B cell (primary cell): ENCODE measurements around the gene IMMP2L. TPM values are rescaled to one million over a fixed set of nuclear protein-coding genes. Genes with fewer than 3 reads are reported as not detected.

Experiments
- ATAC-seq: fragments of 200-7000 bp; cut with Tn5 transposase; one replicate; pipeline ENCODE4 v1.10.0; 2021; ENCODE audit warnings: low read depth, mild to moderate bottlenecking, moderate number of reproducible peaks, moderate library complexity
- CTCF ChIA-PET: fragments of 350-600 bp; sonication (Branson Sonifier 250); formaldehyde crosslinking; loops from one replicate; lab custom pipeline; 2021; ENCODE audit warnings: antibody characterized with exemption, inconsistent platforms; lab: Charles Lee
- POLR2A ChIA-PET: fragments of 350-600 bp; sonication (Branson Sonifier 250); formaldehyde crosslinking; loops from one replicate; lab custom pipeline; 2021; ENCODE audit warnings: antibody characterized with exemption; lab: Charles Lee
- DNase-seq: peaks from one replicate; pipeline ENCODE4 v3.0.0; 2013
- H2AFZ ChIP-seq: 2 replicates; pipeline ENCODE4 v1.6.1; 2012; ENCODE audit warnings: mild to moderate bottlenecking, low read depth, low read length; ENCODE audit not compliant: insufficient read depth, poor library complexity, severe bottlenecking
- H3K27ac ChIP-seq, 2 donors: 1 replicate in 1 of 2; 2 replicates in 1 of 2; pipeline ENCODE4 v1.5.1; 2012 to 2013; ENCODE audit warnings: low read length in 2 of 2, mild to moderate bottlenecking in 2 of 2, moderate library complexity in 1 of 2
- H3K27me3 ChIP-seq, 4 experiments: fragments of 200-600 bp in 1 of 4; sonication (generic) in 1 of 4; replicated peaks in 1 of 4; 1 replicate in 2 of 4; 2 replicates in 2 of 4; pipeline versions ENCODE4 v1.6.1 to v1.7.0; 2013 to 2016; ENCODE audit warnings: low read length in 3 of 4, mild to moderate bottlenecking in 2 of 4, mixed read lengths in 1 of 4, moderate library complexity in 1 of 4; ENCODE audit not compliant: insufficient read depth in 4 of 4, control insufficient read depth in 3 of 4; ENCODE audit errors: control extremely low read depth in 1 of 4
- H3K36me3 ChIP-seq, 2 experiments: replicated peaks in 1 of 2; 1 replicate in 1 of 2; 2 replicates in 1 of 2; pipeline versions ENCODE4 v1.6.1 to v1.7.1; 2013; ENCODE audit warnings: low read length in 1 of 2; ENCODE audit not compliant: insufficient read depth in 2 of 2, control insufficient read depth in 1 of 2; ENCODE audit errors: control extremely low read depth in 1 of 2, extremely low read depth in 1 of 2
- H3K4me1 ChIP-seq, 2 donors: fragments of 200-600 bp in 1 of 2; sonication (generic) in 1 of 2; 1 replicate in 1 of 2; 2 replicates in 1 of 2; pipeline versions ENCODE4 v1.5.1 to v1.6.1; 2013 to 2017; ENCODE audit warnings: low read length in 2 of 2; ENCODE audit not compliant: control insufficient read depth in 2 of 2, insufficient read depth in 2 of 2
- H3K4me2 ChIP-seq: replicated peaks from 2 replicates; pipeline ENCODE3; 2012; ENCODE audit warnings: mild to moderate bottlenecking, low read depth, low read length; ENCODE audit not compliant: poor library complexity, severe bottlenecking
- H3K4me3 ChIP-seq, 5 experiments: fragments of 200-600 bp in 1 of 5; sonication (generic) in 1 of 5; 1 replicate in 3 of 5; 2 replicates in 2 of 5; pipeline versions ENCODE4 v1.5.1 to v1.7.0; 2011 to 2016; ENCODE audit warnings: low read length in 4 of 5, mild to moderate bottlenecking in 4 of 5, low read depth in 2 of 5, control low read depth in 1 of 5, moderate library complexity in 1 of 5; ENCODE audit not compliant: insufficient read depth in 1 of 5; ENCODE audit errors: control extremely low read depth in 1 of 5, extremely low read depth in 1 of 5
- H3K79me2 ChIP-seq: fragments of 200-600 bp; sonication (generic); one replicate; pipeline ENCODE4 v1.6.0; 2016; ENCODE audit warnings: low read length; ENCODE audit not compliant: control insufficient read depth, insufficient read depth
- H3K9ac ChIP-seq: fragments of 200-600 bp; sonication (generic); 2 replicates; pipeline ENCODE4 v1.6.1; 2017; ENCODE audit warnings: mild to moderate bottlenecking, low read length, moderate library complexity
- H3K9me3 ChIP-seq, 3 donors: one replicate each; pipeline versions ENCODE4 v1.6.1 to v1.7.1; 2013; ENCODE audit warnings: low read length in 2 of 3; ENCODE audit not compliant: control insufficient read depth in 2 of 3, insufficient read depth in 1 of 3; ENCODE audit errors: control extremely low read depth in 1 of 3
- H4K20me1 ChIP-seq: 2 replicates; pipeline ENCODE4 v1.6.0; 2012; ENCODE audit warnings: mild to moderate bottlenecking, low read length; ENCODE audit not compliant: insufficient read depth, control insufficient read depth, poor library complexity, severe bottlenecking
- H3K27ac Mint-ChIP-seq: one replicate; pipeline ENCODE4 v1.8.0; 2021; ENCODE audit warnings: mixed read lengths
- H3K27me3 Mint-ChIP-seq: one replicate; pipeline ENCODE4 v1.8.0; 2021; ENCODE audit warnings: mixed read lengths
- H3K4me1 Mint-ChIP-seq: one replicate; pipeline ENCODE4 v1.8.0; 2021; ENCODE audit warnings: mixed read lengths
- H3K4me3 Mint-ChIP-seq: one replicate; pipeline ENCODE4 v1.8.0; 2021; ENCODE audit warnings: mixed read lengths
- H3K9me3 Mint-ChIP-seq: one replicate; pipeline ENCODE4 v1.8.0; 2022; ENCODE audit warnings: mixed read lengths; ENCODE audit not compliant: insufficient read depth
- EZH2 ChIP-seq: IDR thresholded peaks from 2 replicates; pipeline ENCODE4 v1.6.1; 2012; ENCODE audit warnings: borderline replicate concordance, low read depth, mild to moderate bottlenecking, moderate library complexity, low read length; ENCODE audit not compliant: insufficient read depth, poor library complexity, severe bottlenecking
- WGBS: methylation state at CpG from one replicate; pipeline ENCODE4 v1.1.5; 2013; ENCODE audit warnings: missing lambda C conversion rate; ENCODE audit not compliant: insufficient coverage; 5-methylcytosine and 5-hydroxymethylcytosine counted together
- intact Hi-C: fragments of 100-400 bp; cut with micrococcal nuclease; formaldehyde crosslinking; loops from one replicate; pipeline ENCODE4 v1.10.0; 2022
- polyA plus RNA-seq: library from polyadenylated mRNA; depleted of rRNA; stranded (reverse); fragments of >200 nt; gene quantifications from 2 replicates; pipeline ENCODE4 v1.2.3, GENCODE V29; 2012
- total RNA-seq, 2 donors: library from RNA; stranded (reverse); fragments of 120-200 nt in 1 of 2; gene quantifications; 1 replicate in 1 of 2; 2 replicates in 1 of 2; pipeline versions ENCODE4 v1.2.3 to v1.2.4, GENCODE V29; 2013 to 2022
- TF ChIP-seq, protein P1 (sequence below): fragments of 200-600 bp; IDR thresholded peaks from one replicate; pipeline ENCODE4 v1.8.0; 2022; ENCODE audit warnings: antibody characterized with exemption, mild to moderate bottlenecking

The IMMP2L gene
- total and polyA plus RNA-seq, 2 donors (not counting 1 experiment from before 2014, with no cell fraction given), result 3.8 to 34.2 TPM

DNA sequence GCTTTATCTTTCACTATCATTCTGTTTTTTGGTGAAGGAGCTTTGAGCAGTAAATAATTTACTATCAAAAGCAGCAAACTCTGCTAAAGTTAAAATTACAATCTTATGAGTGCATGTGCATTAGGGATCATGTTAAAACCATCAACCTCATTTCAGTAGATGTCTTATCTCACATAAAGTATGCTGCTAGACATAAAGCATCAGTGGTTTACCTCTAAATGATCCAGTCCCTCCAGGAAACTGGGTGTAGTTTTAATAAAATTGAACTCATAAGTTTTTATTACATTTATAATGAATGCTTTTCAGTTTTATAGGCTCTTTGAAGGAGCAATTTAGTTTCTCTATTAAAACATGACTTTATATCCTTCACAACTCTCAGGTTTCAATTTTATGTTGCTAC, 362.6 kb downstream of the IMMP2L start:
- intact Hi-C loops, result no loop called here
- TF ChIP-seq EZH2, result no peak
- TF ChIP-seq, protein P1, sequence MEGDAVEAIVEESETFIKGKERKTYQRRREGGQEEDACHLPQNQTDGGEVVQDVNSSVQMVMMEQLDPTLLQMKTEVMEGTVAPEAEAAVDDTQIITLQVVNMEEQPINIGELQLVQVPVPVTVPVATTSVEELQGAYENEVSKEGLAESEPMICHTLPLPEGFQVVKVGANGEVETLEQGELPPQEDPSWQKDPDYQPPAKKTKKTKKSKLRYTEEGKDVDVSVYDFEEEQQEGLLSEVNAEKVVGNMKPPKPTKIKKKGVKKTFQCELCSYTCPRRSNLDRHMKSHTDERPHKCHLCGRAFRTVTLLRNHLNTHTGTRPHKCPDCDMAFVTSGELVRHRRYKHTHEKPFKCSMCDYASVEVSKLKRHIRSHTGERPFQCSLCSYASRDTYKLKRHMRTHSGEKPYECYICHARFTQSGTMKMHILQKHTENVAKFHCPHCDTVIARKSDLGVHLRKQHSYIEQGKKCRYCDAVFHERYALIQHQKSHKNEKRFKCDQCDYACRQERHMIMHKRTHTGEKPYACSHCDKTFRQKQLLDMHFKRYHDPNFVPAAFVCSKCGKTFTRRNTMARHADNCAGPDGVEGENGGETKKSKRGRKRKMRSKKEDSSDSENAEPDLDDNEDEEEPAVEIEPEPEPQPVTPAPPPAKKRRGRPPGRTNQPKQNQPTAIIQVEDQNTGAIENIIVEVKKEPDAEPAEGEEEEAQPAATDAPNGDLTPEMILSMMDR, result no peak
- no peaks in the 10 kb centered on the region for H3K4me1 ChIP-seq
- no peak overlapping the region for H3K4me2 ChIP-seq
- ATAC-seq (no peak), DNase-seq (no peak)
- no peaks in the 10 kb centered on the region for H3K27me3 Mint-ChIP-seq
- no peak overlapping the region for H3K27ac ChIP-seq
- H4K20me1 ChIP-seq, result no peaks in the 10 kb centered on the region
- H3K4me1 Mint-ChIP-seq, result no peaks in the 10 kb centered on the region
- ChIA-PET CTCF (no interaction called here), POLR2A (no interaction called here)
- no peak overlapping the region for H3K4me3 ChIP-seq
- no peaks in the 10 kb centered on the region for H3K79me2 ChIP-seq
- H3K9ac ChIP-seq, result no peak overlapping the region
- H3K36me3 ChIP-seq, result no peaks in the 10 kb centered on the region
- H3K27ac Mint-ChIP-seq, result no peak overlapping the region
- no peak overlapping the region for H2AFZ ChIP-seq
- H3K27me3 ChIP-seq, result no peaks in the 10 kb centered on the region
- H3K4me3 Mint-ChIP-seq, result no peak overlapping the region
- peaks cover 0 to 4% (median 3%) of the 10 kb centered on the region in 3 donors for H3K9me3 ChIP-seq
- peaks cover 9% of the 10 kb centered on the region for H3K9me3 Mint-ChIP-seq

DNA sequence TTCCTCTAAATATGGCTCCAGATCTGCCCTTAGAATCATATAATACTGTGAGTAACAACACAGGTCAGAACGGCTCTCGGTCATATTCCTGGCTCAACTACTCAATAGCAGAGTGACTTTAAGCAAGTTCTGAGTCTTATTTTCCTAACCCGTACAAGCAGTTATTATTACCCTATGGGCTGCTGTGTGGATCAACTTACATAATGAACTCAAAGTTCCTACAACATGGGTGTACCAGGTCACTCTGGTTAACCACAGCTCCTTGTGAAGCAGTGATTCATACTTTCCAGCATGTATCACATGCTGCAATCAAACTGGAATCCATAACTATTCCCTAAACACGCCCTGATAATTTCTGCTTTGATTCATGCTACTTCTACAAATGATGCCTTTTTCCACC, 364.0 kb downstream of the IMMP2L start:
- WGBS, result 95% methylated on average over 4 of the region's 4 CpGs
- POLR2A ChIA-PET, result no interaction called here

More for the DNA sequence above, 364.0 kb downstream of the IMMP2L start:
- Histone ChIP-seq H2AFZ (no peak overlapping the region), H4K20me1 (no peaks in the 10 kb centered on the region), H3K36me3 (no peaks in the 10 kb centered on the region), H3K4me2 (no peak overlapping the region), H3K4me3 (no peak overlapping the region), H3K9ac (no peak overlapping the region), H3K9me3 (peaks cover 0 to 4% (median 3%) of the 10 kb centered on the region in 3 donors), H3K79me2 (no peaks in the 10 kb centered on the region), H3K27me3 (no peaks in the 10 kb centered on the region), H3K27ac (no peak overlapping the region), H3K4me1 (no peaks in the 10 kb centered on the region)
- TF ChIP-seq, protein P1, result no peak
- no peak for TF ChIP-seq EZH2
- ATAC-seq (no peak), DNase-seq (no peak)
- Mint-ChIP-seq H3K27ac (no peak overlapping the region), H3K4me3 (no peak overlapping the region), H3K9me3 (peaks cover 9% of the 10 kb centered on the region), H3K27me3 (no peaks in the 10 kb centered on the region), H3K4me1 (no peaks in the 10 kb centered on the region)
- CTCF ChIA-PET, result no interaction called here
- intact Hi-C loops, result no loop called here
